Measurements from ENCODE around the gene SNAPC1.

SNAPC1 gene

DNA sequence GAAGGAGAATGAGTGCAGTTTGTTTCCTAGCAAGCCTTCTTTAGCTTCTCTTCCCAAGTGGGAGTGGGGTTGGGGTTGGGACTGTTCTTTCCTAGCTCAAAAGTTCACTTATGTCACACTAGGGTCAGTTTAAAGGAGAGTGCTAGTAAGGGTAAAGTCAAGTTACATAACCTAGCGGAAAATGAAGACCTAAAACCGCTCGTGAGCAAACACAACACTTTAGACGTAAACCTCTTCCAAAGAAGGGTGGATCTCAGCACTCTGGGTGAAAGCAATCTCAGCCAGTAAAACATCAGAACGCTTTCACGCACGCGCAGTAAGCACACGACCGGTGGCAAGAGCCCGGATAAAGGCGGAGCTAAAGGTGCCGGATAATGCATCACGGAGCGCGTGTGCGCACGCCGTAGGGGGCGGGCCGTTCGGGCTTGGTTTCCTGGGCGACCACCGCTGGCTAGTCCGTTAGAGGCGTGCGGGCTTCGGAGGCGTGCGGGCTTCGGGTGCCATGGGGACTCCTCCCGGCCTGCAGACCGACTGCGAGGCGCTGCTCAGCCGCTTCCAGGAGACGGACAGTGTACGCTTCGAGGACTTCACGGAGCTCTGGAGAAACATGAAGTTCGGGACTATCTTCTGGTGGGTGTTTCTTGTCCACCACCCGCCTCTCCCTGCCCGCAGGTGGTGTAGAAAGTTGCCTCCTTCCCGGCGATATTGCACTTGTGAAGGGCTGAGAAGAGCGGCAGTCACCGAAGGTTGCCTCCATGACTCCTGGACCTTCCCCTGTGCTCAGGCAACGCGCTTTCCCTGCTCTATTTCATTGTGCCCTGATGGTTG lies at the start of gene SNAPC1:
Gene SNAPC1 (plus strand): TSS at position 462 of the 828 bp plus-strand sequence. CDS start 41 bp downstream, at position 503.
- H3K27ac Mint-ChIP-seq = peak within 1 kb of the TSS; percentile 93
- ATAC-seq = peak; percentile 100

DNA sequence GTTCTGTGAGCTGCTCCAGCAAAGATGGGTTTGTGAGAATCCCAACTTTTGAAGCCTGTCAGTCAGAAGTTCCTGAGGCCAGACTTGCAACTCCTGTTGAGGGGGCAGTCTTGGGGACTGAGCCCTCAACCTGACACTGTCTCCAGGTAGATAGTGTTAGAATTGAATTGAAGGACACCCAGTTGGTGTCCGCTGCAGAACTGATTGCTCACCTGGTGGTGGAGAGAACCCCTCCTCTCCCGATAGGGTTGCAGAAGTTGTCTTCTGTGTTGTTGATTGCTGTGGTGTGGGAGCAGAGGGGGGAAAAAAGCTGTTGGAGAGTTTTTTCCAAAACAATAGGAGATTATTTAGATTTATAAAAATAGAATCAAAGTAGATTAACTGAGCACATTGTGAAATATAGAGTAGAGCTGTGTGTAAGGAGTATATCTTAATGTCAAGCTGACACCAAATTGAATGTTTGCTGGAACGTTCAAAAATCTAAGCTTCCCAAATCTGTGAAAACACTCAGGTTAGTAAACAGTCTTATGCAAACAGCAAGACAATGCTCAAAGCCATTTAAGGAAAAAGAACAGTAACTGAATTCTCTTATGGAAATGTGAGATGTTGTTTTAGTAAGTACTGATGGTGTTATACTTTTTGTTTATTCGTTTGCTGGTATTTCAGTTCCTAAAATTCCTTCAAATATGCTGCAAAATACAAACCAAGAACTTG lies 48.3 kb upstream of the SNAPC1 start:
- Mint-ChIP-seq H3K9me3 (no peaks in the 10 kb centered on the region), H3K4me3 (no peak overlapping the region), H3K4me1 (peaks cover 79% of the 10 kb centered on the region), H3K27ac (no peak overlapping the region), H3K36me3 (peaks cover under 1% of the 10 kb centered on the region), H3K27me3 (no peaks in the 10 kb centered on the region)
- ATAC-seq = no peak

More for the DNA sequence above, at the start of gene SNAPC1:
- Mint-ChIP-seq H3K36me3 (peaks cover 5% of the 10 kb centered on the region), H3K27me3 (no peaks in the 10 kb centered on the region), H3K9me3 (no peaks in the 10 kb centered on the region), H3K4me3 (peak within 1 kb of the TSS; percentile 97), H3K4me1 (peaks cover 50% of the 10 kb centered on the region)

- Mint-ChIP-seq H3K36me3 (peaks cover 6% of the 10 kb centered on the region), H3K4me3 (no peak overlapping the region), H3K9me3 (no peaks in the 10 kb centered on the region), H3K4me1 (peaks cover 76% of the 10 kb centered on the region), H3K27ac (no peak overlapping the region), H3K27me3 (no peaks in the 10 kb centered on the region)
- ATAC-seq = no peak
Measured at GRCh38 chr14:61716956-61717355, 45.3 kb upstream of the SNAPC1 start.

- no peak for ATAC-seq
- Mint-ChIP-seq H3K27ac (peak overlapping the region; percentile 53), H3K27me3 (no peaks in the 10 kb centered on the region), H3K9me3 (no peaks in the 10 kb centered on the region), H3K4me3 (no peak overlapping the region), H3K36me3 (peaks cover 6% of the 10 kb centered on the region), H3K4me1 (peaks cover 66% of the 10 kb centered on the region)
Measured at GRCh38 chr14:61718039-61718438, 44.2 kb upstream of the SNAPC1 start.

GRCh38 chr14:61719344-61720293 lies 42.6 kb upstream of the SNAPC1 start:
- peak overlapping the region; percentile 53 for H3K27ac Mint-ChIP-seq
- H3K27me3 Mint-ChIP-seq = no peaks in the 10 kb centered on the region
- no peaks in the 10 kb centered on the region for H3K9me3 Mint-ChIP-seq
- peaks cover 62% of the 10 kb centered on the region for H3K4me1 Mint-ChIP-seq
- H3K36me3 Mint-ChIP-seq = peaks cover 18% of the 10 kb centered on the region
- H3K4me3 Mint-ChIP-seq = peak overlapping the region; percentile 38
- ATAC-seq = peak; percentile 43

DNA sequence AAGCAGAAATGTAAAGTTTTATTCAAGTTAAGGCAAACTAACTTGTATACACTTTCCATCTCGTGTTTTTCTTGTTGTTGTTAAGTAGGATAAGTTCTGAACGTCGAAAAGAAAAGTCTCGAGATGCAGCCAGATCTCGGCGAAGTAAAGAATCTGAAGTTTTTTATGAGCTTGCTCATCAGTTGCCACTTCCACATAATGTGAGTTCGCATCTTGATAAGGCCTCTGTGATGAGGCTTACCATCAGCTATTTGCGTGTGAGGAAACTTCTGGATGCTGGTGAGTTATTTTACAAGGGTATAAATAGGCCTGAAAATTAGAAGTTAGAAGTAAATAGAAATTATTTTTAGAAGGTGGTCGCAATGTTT lies 41.9 kb upstream of the SNAPC1 start:
- H3K4me1 Mint-ChIP-seq = peaks cover 67% of the 10 kb centered on the region
- H3K27ac Mint-ChIP-seq = peak overlapping the region; percentile 53
- H3K36me3 Mint-ChIP-seq = peaks cover 24% of the 10 kb centered on the region
- ATAC-seq = no peak
- H3K4me3 Mint-ChIP-seq = peak overlapping the region; percentile 38
- no peaks in the 10 kb centered on the region for H3K9me3 Mint-ChIP-seq
- no peaks in the 10 kb centered on the region for H3K27me3 Mint-ChIP-seq

DNA sequence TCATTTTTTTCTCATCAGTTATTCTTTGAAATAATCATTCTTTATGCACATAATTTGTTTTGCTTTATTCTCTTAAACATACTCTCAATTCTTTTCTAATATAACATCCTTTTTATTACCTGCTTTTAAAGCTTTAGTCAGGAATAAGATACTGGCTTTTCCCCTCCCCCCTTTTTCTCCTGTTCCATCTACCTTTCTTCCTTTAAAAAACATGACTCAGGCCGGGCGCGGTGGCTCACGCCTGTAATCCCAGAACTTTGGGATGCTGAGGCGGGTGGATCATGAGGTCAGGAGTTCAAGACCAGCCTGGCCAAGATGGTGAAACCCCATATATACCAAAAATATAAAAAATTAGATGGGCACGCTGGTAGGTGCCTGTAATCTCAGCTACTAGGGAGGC lies 41.5 kb upstream of the SNAPC1 start:
- peaks cover 64% of the 10 kb centered on the region for H3K4me1 Mint-ChIP-seq
- peak overlapping the region; percentile 9 for H3K4me3 Mint-ChIP-seq
- H3K36me3 Mint-ChIP-seq = peaks cover 25% of the 10 kb centered on the region
- peak overlapping the region; percentile 53 for H3K27ac Mint-ChIP-seq
- no peaks in the 10 kb centered on the region for H3K27me3 Mint-ChIP-seq
- no peak for ATAC-seq
- H3K9me3 Mint-ChIP-seq = no peaks in the 10 kb centered on the region

GRCh38 chr14:61724133-61724532 lies 38.1 kb upstream of the SNAPC1 start:
- H3K36me3 Mint-ChIP-seq = peaks cover 58% of the 10 kb centered on the region

DNA sequence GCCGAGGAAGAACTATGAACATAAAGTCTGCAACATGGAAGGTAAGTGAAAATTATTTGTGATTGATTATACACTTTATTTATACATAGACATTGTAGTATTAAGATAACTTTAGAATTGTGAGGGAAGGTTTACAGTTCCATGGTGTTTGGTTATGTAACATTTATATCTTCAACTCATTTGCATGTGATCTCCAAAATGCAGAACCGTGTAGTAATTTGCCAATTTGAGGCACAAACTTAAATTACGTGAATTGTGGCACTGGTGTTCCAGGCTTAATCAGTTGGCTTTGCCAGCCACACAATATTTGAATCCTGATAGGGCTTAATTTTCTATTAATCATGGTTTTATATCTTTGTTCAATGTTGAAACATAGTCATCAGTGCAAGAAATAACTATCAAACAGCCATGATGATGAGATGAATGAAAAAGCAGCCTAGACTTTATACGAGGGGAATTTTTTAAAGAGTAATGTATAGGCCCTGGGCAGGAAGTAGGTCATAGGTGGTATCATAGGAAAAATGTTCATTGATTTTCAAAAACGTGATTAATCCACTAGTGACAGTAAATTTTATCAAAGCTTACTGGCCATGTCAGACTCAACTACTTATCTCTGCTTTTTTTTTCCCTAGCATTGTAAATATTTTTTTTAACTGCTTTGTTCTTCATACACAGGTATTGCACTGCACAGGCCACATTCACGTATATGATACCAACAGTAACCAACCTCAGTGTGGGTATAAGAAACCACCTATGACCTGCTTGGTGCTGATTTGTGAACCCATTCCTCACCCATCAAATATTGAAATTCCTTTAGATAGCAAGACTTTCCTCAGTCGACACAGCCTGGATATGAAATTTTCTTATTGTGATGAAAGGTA lies 35.2 kb upstream of the SNAPC1 start:
- Mint-ChIP-seq H3K9me3 (no peaks in the 10 kb centered on the region), H3K36me3 (peaks cover 69% of the 10 kb centered on the region), H3K4me3 (no peak overlapping the region), H3K4me1 (peaks cover 56% of the 10 kb centered on the region), H3K27me3 (no peaks in the 10 kb centered on the region), H3K27ac (no peak overlapping the region)
- ATAC-seq = no peak

More at GRCh38 chr14:61724133-61724532, 38.1 kb upstream of the SNAPC1 start:
- ATAC-seq = no peak
- peaks cover 60% of the 10 kb centered on the region for H3K4me1 Mint-ChIP-seq
- no peaks in the 10 kb centered on the region for H3K27me3 Mint-ChIP-seq
- H3K4me3 Mint-ChIP-seq = no peak overlapping the region
- H3K9me3 Mint-ChIP-seq = no peaks in the 10 kb centered on the region
- peak overlapping the region; percentile 0 for H3K27ac Mint-ChIP-seq

DNA sequence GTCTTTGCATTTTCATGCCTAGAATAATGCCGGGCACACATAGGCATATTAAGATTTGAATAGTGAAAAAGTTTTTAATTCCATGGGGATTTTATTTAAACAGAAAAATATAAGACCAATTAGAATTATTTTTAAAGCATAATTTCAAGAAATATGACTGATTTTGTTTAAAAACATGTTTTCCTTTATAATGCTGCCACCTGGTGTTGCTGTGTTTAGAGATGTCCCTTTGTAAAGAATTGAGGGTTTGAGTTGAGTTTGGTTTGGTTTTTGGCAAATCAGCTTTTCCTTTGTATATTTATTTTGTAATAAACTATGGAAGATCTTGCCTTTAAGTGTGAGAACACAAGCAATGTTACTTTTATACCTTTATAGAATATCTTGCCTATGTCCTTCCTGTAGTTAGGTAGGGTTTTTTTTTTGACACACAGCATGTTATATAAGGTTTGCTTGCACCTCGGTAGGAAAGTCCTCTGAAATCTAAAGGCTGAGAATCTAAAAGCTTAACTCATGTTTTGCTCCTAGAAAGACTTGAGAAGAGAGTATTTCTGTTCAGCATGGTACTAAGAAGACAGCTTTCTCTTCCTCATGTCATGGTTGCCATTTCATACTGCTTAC lies 31.4 kb upstream of the SNAPC1 start:
- H3K4me1 Mint-ChIP-seq = peaks cover 38% of the 10 kb centered on the region
- H3K4me3 Mint-ChIP-seq = no peak overlapping the region
- H3K27me3 Mint-ChIP-seq = no peaks in the 10 kb centered on the region
- no peaks in the 10 kb centered on the region for H3K9me3 Mint-ChIP-seq
- peak overlapping the region; percentile 44 for H3K27ac Mint-ChIP-seq
- H3K36me3 Mint-ChIP-seq = peaks cover 75% of the 10 kb centered on the region
- no peak for ATAC-seq

DNA sequence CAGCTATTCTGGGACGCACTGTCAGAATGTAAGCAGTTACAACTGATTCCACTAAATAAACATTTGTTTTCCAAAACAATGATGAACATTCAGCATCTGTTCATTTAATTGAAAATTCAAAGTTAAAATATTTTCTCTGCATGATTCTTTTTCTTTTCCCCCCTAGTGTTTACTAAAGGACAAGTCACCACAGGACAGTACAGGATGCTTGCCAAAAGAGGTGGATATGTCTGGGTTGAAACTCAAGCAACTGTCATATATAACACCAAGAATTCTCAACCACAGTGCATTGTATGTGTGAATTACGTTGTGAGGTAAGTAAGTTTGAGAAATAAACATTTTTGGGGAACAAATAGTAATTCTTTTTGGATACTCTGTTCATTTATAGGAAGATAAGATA lies 28.2 kb upstream of the SNAPC1 start:
- Mint-ChIP-seq H3K36me3 (peaks cover 66% of the 10 kb centered on the region), H3K4me3 (no peak overlapping the region), H3K27me3 (no peaks in the 10 kb centered on the region), H3K27ac (no peak overlapping the region), H3K4me1 (peaks cover 16% of the 10 kb centered on the region), H3K9me3 (no peaks in the 10 kb centered on the region)
- no peak for ATAC-seq

DNA sequence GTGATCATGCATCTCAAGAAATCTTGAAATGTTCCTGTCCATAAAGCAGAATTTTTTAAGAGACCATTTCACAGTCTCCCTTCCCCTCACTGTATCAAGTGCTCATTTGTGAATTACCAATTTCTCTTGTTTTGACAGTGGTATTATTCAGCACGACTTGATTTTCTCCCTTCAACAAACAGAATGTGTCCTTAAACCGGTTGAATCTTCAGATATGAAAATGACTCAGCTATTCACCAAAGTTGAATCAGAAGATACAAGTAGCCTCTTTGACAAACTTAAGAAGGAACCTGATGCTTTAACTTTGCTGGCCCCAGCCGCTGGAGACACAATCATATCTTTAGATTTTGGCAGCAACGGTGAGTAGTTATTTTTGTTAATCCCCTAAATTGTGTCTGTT lies 25.5 kb upstream of the SNAPC1 start:
- no peak for ATAC-seq
- Mint-ChIP-seq H3K27me3 (no peaks in the 10 kb centered on the region), H3K9me3 (no peaks in the 10 kb centered on the region), H3K36me3 (peaks cover 57% of the 10 kb centered on the region), H3K4me1 (no peaks in the 10 kb centered on the region), H3K4me3 (no peak overlapping the region), H3K27ac (no peak overlapping the region)

GRCh38 chr14:61737915-61738314 lies 24.3 kb upstream of the SNAPC1 start:
- ATAC-seq = no peak
- no peaks in the 10 kb centered on the region for H3K9me3 Mint-ChIP-seq
- no peaks in the 10 kb centered on the region for H3K27me3 Mint-ChIP-seq
- H3K27ac Mint-ChIP-seq = no peak overlapping the region
- no peak overlapping the region for H3K4me3 Mint-ChIP-seq
- H3K36me3 Mint-ChIP-seq = peaks cover 52% of the 10 kb centered on the region
- H3K4me1 Mint-ChIP-seq = no peaks in the 10 kb centered on the region

- H3K4me1 Mint-ChIP-seq = no peaks in the 10 kb centered on the region
- H3K36me3 Mint-ChIP-seq = peaks cover 44% of the 10 kb centered on the region
Measured at GRCh38 chr14:61739133-61739532, 23.1 kb upstream of the SNAPC1 start.

More at GRCh38 chr14:61739133-61739532, 23.1 kb upstream of the SNAPC1 start:
- no peak for ATAC-seq
- H3K27ac Mint-ChIP-seq = no peak overlapping the region
- H3K27me3 Mint-ChIP-seq = no peaks in the 10 kb centered on the region
- no peaks in the 10 kb centered on the region for H3K9me3 Mint-ChIP-seq
- no peak overlapping the region for H3K4me3 Mint-ChIP-seq
